Midbrain (tissue), 1 donor: Measurements from ENCODE around the gene ERLEC1.
"Not testable (repeated sequence)": the region's sequence is repeated elsewhere in the genome, so short reads cannot be mapped to it uniquely, and the experiment has no call there.

Experiments
- DNase-seq: peaks from one replicate; lab custom pipeline; 2025; lab: John Stamatoyannopoulos, UW

ERLEC1 gene

GRCh38 chr2:53784436-53784835 lies 2.4 kb upstream of the ERLEC1 start:
- DNase-seq, result no peak

GRCh38 chr2:53785366-53785765 lies 1.5 kb upstream of the ERLEC1 start:
- DNase-seq, result no peak

GRCh38 chr2:53786352-53786704 lies 516 bp upstream of the ERLEC1 start:
- no peak for DNase-seq

- no peak for DNase-seq
Observed at GRCh38 chr2:53787614-53788289, 908 bp downstream of the ERLEC1 start.

GRCh38 chr2:53793261-53793660 lies 6.4 kb downstream of the ERLEC1 start:
- no peak for DNase-seq

- no peak for DNase-seq
Observed at GRCh38 chr2:53793821-53794220, 7.0 kb downstream of the ERLEC1 start.

- DNase-seq, result no peak
Observed at GRCh38 chr2:53801547-53801946, 14.7 kb downstream of the ERLEC1 start.

GRCh38 chr2:53802617-53803151 lies 15.8 kb downstream of the ERLEC1 start:
- DNase-seq, result no peak

- DNase-seq, result no peak
Observed at GRCh38 chr2:53811601-53812000, 24.8 kb downstream of the ERLEC1 start.

GRCh38 chr2:53813151-53813550 lies 26.3 kb downstream of the ERLEC1 start:
- no peak for DNase-seq

GRCh38 chr2:53818854-53819435 lies 32.1 kb downstream of the ERLEC1 start:
- DNase-seq, result no peak

- no peak for DNase-seq
Observed at GRCh38 chr2:53819634-53820033, 32.8 kb downstream of the ERLEC1 start.

GRCh38 chr2:53820048-53820447 lies 33.2 kb downstream of the ERLEC1 start:
- DNase-seq, result no peak

- DNase-seq, result no peak
Observed at GRCh38 chr2:53820711-53821110, 33.9 kb downstream of the ERLEC1 start.

- no peak for DNase-seq
Observed at GRCh38 chr2:53821810-53822209, 35.0 kb downstream of the ERLEC1 start.

GRCh38 chr2:53823639-53824038 lies 36.8 kb downstream of the ERLEC1 start:
- DNase-seq, result not testable (repeated sequence)

GRCh38 chr2:53826030-53826410 lies 39.2 kb downstream of the ERLEC1 start:
- no peak for DNase-seq

GRCh38 chr2:53826587-53827397 lies 39.9 kb downstream of the ERLEC1 start:
- DNase-seq, result peak; percentile 84

- peak; percentile 57 for DNase-seq
Observed at GRCh38 chr2:53827398-53828175, 40.7 kb downstream of the ERLEC1 start.

GRCh38 chr2:53828331-53828730 lies 41.5 kb downstream of the ERLEC1 start:
- DNase-seq, result no peak

- DNase-seq, result no peak
Observed at GRCh38 chr2:53829273-53829979, 42.6 kb downstream of the ERLEC1 start.

GRCh38 chr2:53829980-53830290 lies 43.1 kb downstream of the ERLEC1 start:
- DNase-seq, result not testable (repeated sequence)
